HG03045 (cell line): ENCODE data around the gene TDRD3.
"Not testable (repeated sequence)": the region's sequence is repeated elsewhere in the genome, so short reads cannot be mapped to it uniquely, and the experiment has no call there.

ENCODE experiments used
- ATAC-seq: cut with Tn5 transposase; IDR thresholded peaks from one replicate; pipeline ENCODE4 v1.9.1; 2021; ENCODE audit warnings: mild to moderate bottlenecking, moderate library complexity; ENCODE audit not compliant: unreplicated experiment

The TDRD3 gene

GRCh38 chr13:60396783-60397703, at the start of gene TDRD3:
Gene TDRD3 (plus strand): TSS chr13:60397220. CDS start chr13:60397365, 145 bp downstream.
- peak; percentile 59 for ATAC-seq

GRCh38 chr13:60347690-60348089, 49.3 kb upstream of the TDRD3 start:
- no peak for ATAC-seq

- ATAC-seq: no peak
Measured at GRCh38 chr13:60348097-60348496, 48.9 kb upstream of the TDRD3 start.

GRCh38 chr13:60351326-60351725, 45.7 kb upstream of the TDRD3 start:
- no peak for ATAC-seq

- ATAC-seq: no peak
Measured at GRCh38 chr13:60351855-60352615, 45.0 kb upstream of the TDRD3 start.

- no peak for ATAC-seq
Measured at GRCh38 chr13:60352644-60353043, 44.4 kb upstream of the TDRD3 start.

- ATAC-seq: no peak
Measured at GRCh38 chr13:60355056-60355455, 42.0 kb upstream of the TDRD3 start.

- no peak for ATAC-seq
Measured at GRCh38 chr13:60356970-60357369, 40.0 kb upstream of the TDRD3 start.

- ATAC-seq: no peak
Measured at GRCh38 chr13:60358453-60358852, 38.6 kb upstream of the TDRD3 start.

GRCh38 chr13:60363288-60363687, 33.7 kb upstream of the TDRD3 start:
- ATAC-seq: no peak

- ATAC-seq: no peak
Measured at GRCh38 chr13:60369242-60369641, 27.8 kb upstream of the TDRD3 start.

- ATAC-seq: no peak
Measured at GRCh38 chr13:60370343-60370742, 26.7 kb upstream of the TDRD3 start.

- no peak for ATAC-seq
Measured at GRCh38 chr13:60372141-60372540, 24.9 kb upstream of the TDRD3 start.

GRCh38 chr13:60379282-60379681, 17.7 kb upstream of the TDRD3 start:
- not testable (repeated sequence) for ATAC-seq

GRCh38 chr13:60379837-60380565, 17.0 kb upstream of the TDRD3 start:
- ATAC-seq: no peak

GRCh38 chr13:60384911-60385310, 12.1 kb upstream of the TDRD3 start:
- no peak for ATAC-seq

GRCh38 chr13:60386250-60386649, 10.8 kb upstream of the TDRD3 start:
- ATAC-seq: no peak

- no peak for ATAC-seq
Measured at GRCh38 chr13:60392131-60392530, 4.9 kb upstream of the TDRD3 start.

GRCh38 chr13:60395971-60396782, 843 bp upstream of the TDRD3 start:
- ATAC-seq: peak; percentile 75

GRCh38 chr13:60397704-60398378, 821 bp downstream of the TDRD3 start:
- peak; percentile 37 for ATAC-seq
